K562 (cell line): ENCODE measurements around the gene AIFM1. TPM values are rescaled to one million over a fixed set of nuclear protein-coding genes. Genes with fewer than 3 reads are reported as not detected.

Source experiments
- CREM ChIP-seq: IDR thresholded peaks from 2 replicates; pipeline ENCODE4 v1.6.1; 2014; ENCODE audit warnings: antibody characterized with exemption, low read depth
- CTBP1 ChIP-seq: fragments of 450-650 bp; IDR thresholded peaks from 2 replicates; pipeline ENCODE4 v1.6.1; 2016; ENCODE audit warnings: borderline replicate concordance
- FOXK2 ChIP-seq, 2 experiments: fragments of 450-650 bp; IDR thresholded peaks in 1 of 2; conservative IDR thresholded peaks in 1 of 2; 2 replicates each; pipeline ENCODE4 v1.6.1; 2016; ENCODE audit warnings: low read depth in 2 of 2, mild to moderate bottlenecking in 1 of 2
- GTF2B ChIP-seq: IDR thresholded peaks from 2 replicates; pipeline ENCODE4 v1.6.1; 2011; ENCODE audit not compliant: insufficient read length; ENCODE audit errors: extremely low read depth
- HNRNPH1 ChIP-seq: fragments of 200-400 bp; formaldehyde crosslinking; optimal IDR thresholded peaks from 2 replicates; pipeline ENCODE3; 2017; ENCODE audit warnings: low read depth, mild to moderate bottlenecking, low read length, moderate library complexity
- NFE2 ChIP-seq: IDR thresholded peaks from 2 replicates; pipeline ENCODE4 v1.6.1; 2014; ENCODE audit warnings: antibody characterized with exemption, low read depth
- PYGO2 ChIP-seq: fragments of 450-650 bp; IDR thresholded peaks from 2 replicates; pipeline ENCODE4 v1.6.1; 2016; ENCODE audit warnings: mild to moderate bottlenecking, missing genetic modification characterization, moderate library complexity, missing compliant biosample characterization
- SIRT6 ChIP-seq: IDR thresholded peaks from one replicate; pipeline ENCODE4 v1.6.1; 2012; ENCODE audit warnings: low read depth, mild to moderate bottlenecking, control low read depth, inconsistent platforms, low read length, moderate library complexity
- TEAD2 ChIP-seq: fragments of 450-650 bp; IDR thresholded peaks from 2 replicates; pipeline ENCODE4 v1.6.1; 2016; ENCODE audit warnings: missing genetic modification characterization, control low read depth, missing compliant biosample characterization
- TFAP4 ChIP-seq: sonication (generic); formaldehyde crosslinking; IDR thresholded peaks from 2 replicates; pipeline ENCODE4 v1.8.0; 2022; ENCODE audit warnings: missing genetic modification reagents, mild to moderate bottlenecking, moderate library complexity, borderline replicate concordance
- TOE1 ChIP-seq, 2 experiments: fragments of 450-650 bp in 1 of 2; sonication (generic) in 1 of 2; formaldehyde crosslinking in 1 of 2; IDR thresholded peaks; 2 replicates each; pipeline versions ENCODE4 v1.7.1 to v1.8.0; 2016 to 2022; ENCODE audit warnings: borderline replicate concordance in 2 of 2, mild to moderate bottlenecking in 2 of 2, antibody characterized with exemption in 1 of 2, inconsistent platforms in 1 of 2, low read depth in 1 of 2, missing genetic modification reagents in 1 of 2, moderate library complexity in 1 of 2
- ZNF140 ChIP-seq: fragments of 250-450 bp; sonication (Bioruptor Pico); IDR thresholded peaks from 2 replicates; pipeline ENCODE4 v1.8.0; 2021; ENCODE audit warnings: moderate library complexity, mild to moderate bottlenecking, inconsistent platforms
- ZNF184 ChIP-seq: sonication (generic); formaldehyde crosslinking; IDR thresholded peaks from 2 replicates; pipeline ENCODE4 v1.5.0; 2020; ENCODE audit warnings: missing genetic modification reagents
- polyA plus RNA-seq, 8 experiments: library from polyadenylated mRNA; depleted of rRNA in 4 of 8; stranded (reverse) in 5 of 8; unstranded in 3 of 8; fragments of >200 nt; fragmentation: Nextera tagmentation in 2 of 8; fragmentation: Illumina TruSeq in 1 of 8; extraction: Ambion mirVana in 2 of 8; extraction: Trizol in 1 of 8; gene quantifications; 2 replicates each; pipeline versions ENCODE4 v1.2.1 to v1.2.3, GENCODE V29; 2011 to 2014; ENCODE audit warnings: inconsistent platforms in 1 of 8, missing spikeins in 1 of 8
- total RNA-seq, 7 experiments: library from RNA; depleted of rRNA in 6 of 7; stranded (reverse); fragments of >200 nt in 6 of 7; fragmentation: Illumina TruSeq in 2 of 7; extraction: Trizol in 2 of 7; gene quantifications; 2 replicates each; pipeline versions ENCODE4 v1.2.1 to v1.2.3, GENCODE V29; 2011 to 2021; ENCODE audit warnings: low replicate concordance in 1 of 7
- TF ChIP-seq, protein P1 (sequence below): IDR thresholded peaks from 2 replicates; pipeline ENCODE4 v1.6.1; 2012; ENCODE audit warnings: low read depth, low read length, improper control_type of control experiment, borderline replicate concordance
- TF ChIP-seq, protein P2 (sequence below): fragments of 450-650 bp; IDR thresholded peaks from 2 replicates; pipeline ENCODE4 v1.6.1; 2016; ENCODE audit warnings: low read depth

The AIFM1 gene
- total and polyA plus RNA-seq, 9 of the 15 experiments (the other 6 are each of a cell fraction or from before 2014, with no cell fraction given) = 51.0 to 117 (median 91.2) TPM

DNA sequence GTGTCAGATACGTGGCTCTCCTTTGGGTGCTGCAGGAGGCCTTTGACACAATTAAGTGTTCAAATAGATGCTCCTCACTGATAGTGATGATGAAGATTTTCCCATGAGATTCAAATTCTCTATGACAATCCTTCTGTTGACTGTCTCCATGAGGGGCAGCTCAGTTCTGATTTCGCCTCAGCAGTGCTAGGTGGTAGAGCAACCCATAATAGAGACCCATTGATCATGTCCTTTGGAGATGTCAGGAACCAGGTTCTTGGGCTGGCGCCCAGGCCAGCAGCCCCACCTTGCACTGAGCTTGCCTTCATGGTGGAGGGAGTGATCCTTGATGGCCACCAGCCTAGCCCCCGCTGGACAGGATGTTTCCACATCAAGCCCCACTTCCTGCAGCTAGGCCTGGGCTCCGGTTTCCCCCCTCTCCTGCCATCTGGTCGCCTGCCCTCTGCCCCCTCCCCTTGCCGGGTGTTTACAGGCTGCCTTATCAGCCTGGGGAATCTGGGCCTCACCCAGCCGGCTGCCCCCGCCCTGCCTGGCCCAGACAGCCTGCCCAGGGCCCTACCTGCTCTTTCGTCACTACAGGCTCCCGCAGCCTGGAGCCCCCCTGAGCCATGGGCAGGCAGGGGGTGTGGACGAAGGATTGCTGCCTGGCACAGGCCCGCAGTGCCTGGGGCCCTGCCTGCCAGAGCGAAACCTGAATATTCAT, 68.0 kb downstream of the AIFM1 start (continued):
- TF ChIP-seq, protein P1, sequence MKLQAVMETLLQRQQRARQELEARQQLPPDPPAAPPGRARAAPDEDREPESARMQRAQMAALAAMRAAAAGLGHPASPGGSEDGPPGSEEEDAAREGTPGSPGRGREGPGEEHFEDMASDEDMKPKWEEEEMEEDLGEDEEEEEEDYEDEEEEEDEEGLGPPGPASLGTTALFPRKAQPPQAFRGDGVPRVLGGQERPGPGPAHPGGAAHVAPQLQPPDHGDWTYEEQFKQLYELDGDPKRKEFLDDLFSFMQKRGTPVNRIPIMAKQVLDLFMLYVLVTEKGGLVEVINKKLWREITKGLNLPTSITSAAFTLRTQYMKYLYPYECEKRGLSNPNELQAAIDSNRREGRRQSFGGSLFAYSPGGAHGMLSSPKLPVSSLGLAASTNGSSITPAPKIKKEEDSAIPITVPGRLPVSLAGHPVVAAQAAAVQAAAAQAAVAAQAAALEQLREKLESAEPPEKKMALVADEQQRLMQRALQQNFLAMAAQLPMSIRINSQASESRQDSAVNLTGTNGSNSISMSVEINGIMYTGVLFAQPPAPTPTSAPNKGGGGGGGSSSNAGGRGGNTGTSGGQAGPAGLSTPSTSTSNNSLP = no peak
- TF ChIP-seq PYGO2 (tag) = no peak
- TF ChIP-seq SIRT6 = no peak
- TF ChIP-seq, protein P2, sequence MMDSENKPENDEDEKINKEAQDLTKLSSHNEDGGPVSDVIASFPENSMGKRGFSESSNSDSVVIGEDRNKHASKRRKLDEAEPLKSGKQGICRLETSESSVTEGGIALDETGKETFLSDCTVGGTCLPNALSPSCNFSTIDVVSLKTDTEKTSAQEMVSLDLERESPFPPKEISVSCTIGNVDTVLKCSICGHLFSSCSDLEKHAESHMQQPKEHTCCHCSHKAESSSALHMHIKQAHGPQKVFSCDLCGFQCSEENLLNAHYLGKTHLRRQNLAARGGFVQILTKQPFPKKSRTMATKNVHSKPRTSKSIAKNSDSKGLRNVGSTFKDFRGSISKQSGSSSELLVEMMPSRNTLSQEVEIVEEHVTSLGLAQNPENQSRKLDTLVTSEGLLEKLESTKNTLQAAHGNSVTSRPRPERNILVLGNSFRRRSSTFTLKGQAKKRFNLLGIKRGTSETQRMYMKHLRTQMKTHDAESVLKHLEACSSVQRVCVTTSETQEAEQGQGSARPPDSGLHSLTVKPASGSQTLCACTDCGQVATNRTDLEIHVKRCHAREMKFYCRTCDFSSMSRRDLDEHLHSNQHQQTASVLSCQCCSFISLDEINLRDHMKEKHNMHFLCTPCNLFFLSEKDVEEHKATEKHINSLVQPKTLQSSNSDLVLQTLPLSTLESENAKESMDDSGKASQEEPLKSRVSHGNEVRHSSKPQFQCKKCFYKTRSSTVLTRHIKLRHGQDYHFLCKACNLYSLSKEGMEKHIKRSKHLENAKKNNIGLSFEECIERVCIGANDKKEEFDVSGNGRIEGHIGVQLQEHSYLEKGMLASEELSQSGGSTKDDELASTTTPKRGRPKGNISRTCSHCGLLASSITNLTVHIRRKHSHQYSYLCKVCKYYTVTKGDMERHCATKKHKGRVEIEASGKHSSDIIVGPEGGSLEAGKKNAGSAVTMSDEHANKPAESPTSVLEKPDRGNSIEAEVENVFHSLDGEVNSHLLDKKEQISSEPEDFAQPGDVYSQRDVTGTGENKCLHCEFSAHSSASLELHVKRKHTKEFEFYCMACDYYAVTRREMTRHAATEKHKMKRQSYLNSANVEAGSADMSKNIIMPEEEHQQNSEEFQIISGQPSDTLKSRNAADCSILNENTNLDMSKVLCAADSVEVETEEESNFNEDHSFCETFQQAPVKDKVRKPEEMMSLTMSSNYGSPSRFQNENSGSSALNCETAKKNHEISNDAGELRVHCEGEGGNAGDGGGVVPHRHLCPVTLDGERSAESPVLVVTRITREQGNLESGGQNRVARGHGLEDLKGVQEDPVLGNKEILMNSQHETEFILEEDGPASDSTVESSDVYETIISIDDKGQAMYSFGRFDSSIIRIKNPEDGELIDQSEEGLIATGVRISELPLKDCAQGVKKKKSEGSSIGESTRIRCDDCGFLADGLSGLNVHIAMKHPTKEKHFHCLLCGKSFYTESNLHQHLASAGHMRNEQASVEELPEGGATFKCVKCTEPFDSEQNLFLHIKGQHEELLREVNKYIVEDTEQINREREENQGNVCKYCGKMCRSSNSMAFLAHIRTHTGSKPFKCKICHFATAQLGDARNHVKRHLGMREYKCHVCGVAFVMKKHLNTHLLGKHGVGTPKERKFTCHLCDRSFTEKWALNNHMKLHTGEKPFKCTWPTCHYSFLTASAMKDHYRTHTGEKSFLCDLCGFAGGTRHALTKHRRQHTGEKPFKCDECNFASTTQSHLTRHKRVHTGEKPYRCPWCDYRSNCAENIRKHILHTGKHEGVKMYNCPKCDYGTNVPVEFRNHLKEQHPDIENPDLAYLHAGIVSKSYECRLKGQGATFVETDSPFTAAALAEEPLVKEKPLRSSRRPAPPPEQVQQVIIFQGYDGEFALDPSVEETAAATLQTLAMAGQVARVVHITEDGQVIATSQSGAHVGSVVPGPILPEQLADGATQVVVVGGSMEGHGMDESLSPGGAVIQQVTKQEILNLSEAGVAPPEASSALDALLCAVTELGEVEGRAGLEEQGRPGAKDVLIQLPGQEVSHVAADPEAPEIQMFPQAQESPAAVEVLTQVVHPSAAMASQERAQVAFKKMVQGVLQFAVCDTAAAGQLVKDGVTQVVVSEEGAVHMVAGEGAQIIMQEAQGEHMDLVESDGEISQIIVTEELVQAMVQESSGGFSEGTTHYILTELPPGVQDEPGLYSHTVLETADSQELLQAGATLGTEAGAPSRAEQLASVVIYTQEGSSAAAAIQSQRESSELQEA = no peak
- TF ChIP-seq ZNF140 = no peak
- peak; percentile 49; the same call in 1 of the 2 replicates for TF ChIP-seq TFAP4 (CRISPR knock-in tag)
- TF ChIP-seq NFE2 = no peak
- TF ChIP-seq CREM = 0 out of 2 replicates have a peak, but pooled peaks have one; percentile 11
- no peak for TF ChIP-seq HNRNPH1
- TF ChIP-seq GTF2B = no peak
- TF ChIP-seq ZNF184 (CRISPR knock-in tag) = no peak
- peak; percentile 53; the same call in 1 of the 2 replicates for TF ChIP-seq CTBP1
- TF ChIP-seq TEAD2 (tag) = no peak
- TF ChIP-seq TOE1 (IDR thresholded peaks at IDR 0.05; ENCODE audit: borderline replicate concordance) = no peak
- TF ChIP-seq TOE1 (CRISPR knock-in tag; IDR thresholded peaks at IDR 0.05; ENCODE audit: borderline replicate concordance, low read depth) = no peak
- peak; percentile 36 to 67; a peak in 2 of 4 replicates for TF ChIP-seq FOXK2 (conservative IDR thresholded peaks at IDR 0.05 in 1 of 2, IDR thresholded peaks at IDR 0.05 in 1 of 2; ENCODE audit: low read depth in 2 of 2)
